Activated T-helper 17 cell treated with anti-CD3 and anti-CD28 coated beads, Interleukin-2, amount 50 U/mL, for 72 hours (primary cell): ENCODE data around the gene GAR1. TPM values are rescaled to one million over a fixed set of nuclear protein-coding genes. Genes with fewer than 3 reads are reported as not detected.
"Not testable (repeated sequence)": the region's sequence is repeated elsewhere in the genome, so short reads cannot be mapped to it uniquely, and the experiment has no call there.

Source experiments
- ATAC-seq: fragments of 150-1000 bp; cut with Tn5 transposase; replicated peaks from 2 replicates; pipeline ENCODE4 v1.10.0; 2021; ENCODE audit warnings: mild to moderate bottlenecking, moderate library complexity
- H3K27ac Mint-ChIP-seq: one replicate; pipeline ENCODE4 v1.8.0; 2022; ENCODE audit warnings: mixed read lengths
- H3K27me3 Mint-ChIP-seq: one replicate; pipeline ENCODE4 v1.8.0; 2022; ENCODE audit warnings: mixed read lengths
- H3K36me3 Mint-ChIP-seq: one replicate; pipeline ENCODE4 v1.8.0; 2022; ENCODE audit warnings: low read depth, mild to moderate bottlenecking, mixed read lengths
- H3K4me1 Mint-ChIP-seq: one replicate; pipeline ENCODE4 v1.8.0; 2022; ENCODE audit warnings: mixed read lengths
- H3K4me3 Mint-ChIP-seq: one replicate; pipeline ENCODE4 v1.8.0; 2022; ENCODE audit warnings: mild to moderate bottlenecking, mixed read lengths
- H3K9me3 Mint-ChIP-seq: one replicate; pipeline ENCODE4 v1.8.0; 2022; ENCODE audit warnings: mixed read lengths
- total RNA-seq, 2 donors: library from RNA; stranded (reverse); gene quantifications; one replicate each; pipeline ENCODE4 v1.2.3, GENCODE V29; 2022

The GAR1 gene
- total RNA-seq = 10 to 100 TPM; 18.3 to 38.2 TPM

GRCh38 chr4:109815151-109816081 lies at the start of gene GAR1:
GAR1 (plus strand) TSS chr4:109815762; CDS start chr4:109816165, 403 bp downstream.
- H3K27me3 Mint-ChIP-seq = no peaks in the 10 kb centered on the region

GRCh38 chr4:109782092-109782491 lies 33.5 kb upstream of the GAR1 start:
- not testable (repeated sequence) for ATAC-seq, H3K27me3 Mint-ChIP-seq, H3K4me3 Mint-ChIP-seq, H3K4me1 Mint-ChIP-seq, H3K9me3 Mint-ChIP-seq, H3K36me3 Mint-ChIP-seq, H3K27ac Mint-ChIP-seq

More at GRCh38 chr4:109815151-109816081, at the start of gene GAR1:
- H3K36me3 Mint-ChIP-seq = peaks cover 52% of the 10 kb centered on the region
- peak within 1 kb of the TSS; percentile 98 for H3K4me3 Mint-ChIP-seq
- H3K27ac Mint-ChIP-seq = peak within 1 kb of the TSS; percentile 98
- H3K9me3 Mint-ChIP-seq = no peaks in the 10 kb centered on the region
- H3K4me1 Mint-ChIP-seq = peaks cover 28% of the 10 kb centered on the region
- peak; percentile 96 for ATAC-seq

GRCh38 chr4:109786846-109787245 lies 28.7 kb upstream of the GAR1 start:
- no peak for ATAC-seq
- Mint-ChIP-seq H3K36me3 (no peaks in the 10 kb centered on the region), H3K27me3 (no peaks in the 10 kb centered on the region), H3K4me1 (no peaks in the 10 kb centered on the region), H3K27ac (no peak overlapping the region), H3K4me3 (no peak overlapping the region), H3K9me3 (no peaks in the 10 kb centered on the region)

DNA sequence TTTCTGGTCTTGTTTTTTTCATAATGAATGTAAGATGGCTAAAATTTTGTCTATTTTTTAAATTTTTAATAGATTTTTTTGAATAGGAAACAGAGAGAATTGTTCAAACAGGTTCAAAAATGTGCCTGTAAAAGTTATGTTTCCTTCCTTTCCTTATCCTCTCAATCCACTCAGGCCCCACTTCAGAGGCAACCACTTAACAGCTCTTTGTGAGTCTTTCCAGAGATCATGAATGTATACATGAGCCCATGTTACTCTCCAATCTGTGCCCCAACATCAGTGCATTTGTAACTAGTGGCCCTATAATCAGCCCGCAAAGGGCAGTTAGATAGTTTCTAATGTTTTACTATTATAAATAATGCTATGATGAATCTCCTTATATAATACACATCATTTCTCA lies 27.8 kb upstream of the GAR1 start:
- no peak overlapping the region for H3K4me3 Mint-ChIP-seq
- H3K9me3 Mint-ChIP-seq = no peaks in the 10 kb centered on the region
- no peaks in the 10 kb centered on the region for H3K4me1 Mint-ChIP-seq
- H3K36me3 Mint-ChIP-seq = no peaks in the 10 kb centered on the region
- no peak overlapping the region for H3K27ac Mint-ChIP-seq
- H3K27me3 Mint-ChIP-seq = peaks cover 2% of the 10 kb centered on the region
- no peak for ATAC-seq

DNA sequence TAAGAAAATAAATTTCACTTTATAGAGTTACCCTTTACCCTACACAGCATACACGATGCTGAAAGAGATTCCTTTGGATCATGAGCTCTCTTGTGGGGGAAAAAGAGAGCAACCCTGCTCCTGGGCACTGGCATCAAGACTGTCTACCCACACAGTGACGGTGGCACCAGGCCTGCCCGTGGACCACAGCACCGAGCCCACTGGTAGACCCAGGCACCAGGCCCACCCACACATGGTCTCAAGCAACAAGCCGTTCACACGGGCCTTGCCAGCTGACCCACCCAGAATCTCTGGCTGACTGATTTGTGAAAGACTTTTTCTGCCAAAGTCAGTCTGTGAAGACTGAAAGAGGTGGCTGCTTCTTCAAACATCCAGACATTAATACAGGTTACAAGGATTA lies 20.5 kb upstream of the GAR1 start:
- peaks cover 12% of the 10 kb centered on the region for H3K9me3 Mint-ChIP-seq
- H3K27ac Mint-ChIP-seq = no peak overlapping the region
- H3K36me3 Mint-ChIP-seq = no peaks in the 10 kb centered on the region
- no peak for ATAC-seq
- H3K4me3 Mint-ChIP-seq = no peak overlapping the region
- H3K27me3 Mint-ChIP-seq = peaks cover 14% of the 10 kb centered on the region
- H3K4me1 Mint-ChIP-seq = no peaks in the 10 kb centered on the region

- no peaks in the 10 kb centered on the region for H3K4me1 Mint-ChIP-seq
- H3K36me3 Mint-ChIP-seq = no peaks in the 10 kb centered on the region
- H3K9me3 Mint-ChIP-seq = peaks cover 12% of the 10 kb centered on the region
- H3K27me3 Mint-ChIP-seq = peaks cover 7% of the 10 kb centered on the region
- no peak for ATAC-seq
- H3K4me3 Mint-ChIP-seq = no peak overlapping the region
- H3K27ac Mint-ChIP-seq = no peak overlapping the region
Measured at GRCh38 chr4:109798866-109799265, 16.7 kb upstream of the GAR1 start.

DNA sequence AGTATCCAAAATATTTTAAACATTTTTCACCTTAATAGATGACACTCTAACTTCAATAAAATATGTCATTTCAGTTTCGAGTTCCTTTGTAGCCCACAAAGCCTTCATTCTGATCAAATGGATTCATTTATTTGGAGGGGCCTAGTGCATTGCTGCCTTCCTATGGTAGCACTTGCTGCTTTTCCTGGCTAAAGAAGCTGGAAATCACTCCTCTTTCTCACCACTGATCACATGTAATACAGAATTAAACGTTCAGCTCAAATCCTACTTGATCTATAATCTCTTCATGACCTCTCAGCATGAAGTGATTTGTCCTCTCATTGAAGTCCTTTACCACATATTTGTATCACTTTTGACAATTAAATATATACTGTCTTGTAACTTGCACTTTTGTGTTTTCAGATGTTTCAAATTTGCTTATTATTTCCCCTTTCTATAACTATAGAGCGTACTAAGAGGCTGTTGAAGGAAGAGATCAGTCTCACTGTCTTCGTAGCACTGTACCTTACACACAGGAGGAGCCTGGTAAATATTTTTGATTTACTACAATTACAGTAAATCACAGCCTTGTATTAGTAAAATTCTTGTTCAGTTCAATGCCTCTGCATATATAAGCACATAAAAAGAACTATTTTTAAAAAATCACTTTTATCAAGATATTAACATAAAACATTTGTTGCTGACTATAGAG lies 14.3 kb upstream of the GAR1 start:
- no peak for ATAC-seq
- H3K9me3 Mint-ChIP-seq = no peaks in the 10 kb centered on the region
- no peaks in the 10 kb centered on the region for H3K36me3 Mint-ChIP-seq
- H3K4me3 Mint-ChIP-seq = no peak overlapping the region
- peaks cover 3% of the 10 kb centered on the region for H3K27me3 Mint-ChIP-seq
- no peak overlapping the region for H3K27ac Mint-ChIP-seq
- no peaks in the 10 kb centered on the region for H3K4me1 Mint-ChIP-seq

GRCh38 chr4:109801895-109802319 lies 13.7 kb upstream of the GAR1 start, which contains the start of gene CFI:
CFI (minus strand) TSS chr4:109801999; CDS start chr4:109801971, 28 bp downstream.
- no peaks in the 10 kb centered on the region for H3K9me3 Mint-ChIP-seq
- H3K27me3 Mint-ChIP-seq = peaks cover 3% of the 10 kb centered on the region

GRCh38 chr4:109803924-109804571 lies 11.5 kb upstream of the GAR1 start:
- Mint-ChIP-seq H3K9me3 (no peaks in the 10 kb centered on the region), H3K36me3 (no peaks in the 10 kb centered on the region), H3K4me1 (no peaks in the 10 kb centered on the region), H3K27ac (no peak overlapping the region), H3K27me3 (peaks cover 4% of the 10 kb centered on the region), H3K4me3 (no peak overlapping the region)
- peak; percentile 31 for ATAC-seq

More at GRCh38 chr4:109801895-109802319, 13.7 kb upstream of the GAR1 start, which contains the start of gene CFI:
- Mint-ChIP-seq H3K4me3 (no peak within 1 kb of the TSS), H3K27ac (no peak within 1 kb of the TSS), H3K4me1 (no peaks in the 10 kb centered on the region), H3K36me3 (no peaks in the 10 kb centered on the region)
- no peak for ATAC-seq

DNA sequence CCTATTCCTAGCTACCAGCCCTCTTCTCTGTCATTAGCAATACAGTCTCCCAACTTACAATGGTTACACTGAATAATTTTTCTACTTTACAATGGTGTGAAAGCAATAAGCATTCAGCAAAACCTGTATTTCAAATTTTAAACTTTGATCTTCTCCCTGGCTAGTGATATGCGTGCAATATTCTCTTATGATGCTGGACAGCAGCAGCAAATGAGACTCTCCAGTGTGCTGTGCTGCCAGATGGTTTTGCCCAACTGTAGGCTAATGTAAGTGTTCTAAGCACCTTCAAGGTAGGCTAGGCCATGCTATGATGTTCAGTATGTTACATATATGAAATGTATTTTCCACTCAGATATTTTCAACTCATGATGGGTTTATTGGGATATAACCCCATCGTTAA lies 5.9 kb upstream of the GAR1 start:
- Mint-ChIP-seq H3K36me3 (no peaks in the 10 kb centered on the region), H3K4me1 (no peaks in the 10 kb centered on the region), H3K27me3 (peaks cover 4% of the 10 kb centered on the region), H3K4me3 (no peak overlapping the region), H3K9me3 (no peaks in the 10 kb centered on the region), H3K27ac (no peak overlapping the region)
- no peak for ATAC-seq

- Mint-ChIP-seq H3K36me3 (peaks cover 6% of the 10 kb centered on the region), H3K4me1 (peaks cover 1% of the 10 kb centered on the region), H3K27me3 (peaks cover 4% of the 10 kb centered on the region), H3K27ac (no peak overlapping the region), H3K4me3 (no peak overlapping the region), H3K9me3 (no peaks in the 10 kb centered on the region)
- no peak for ATAC-seq
Measured at GRCh38 chr4:109810552-109811387, 4.8 kb upstream of the GAR1 start.

DNA sequence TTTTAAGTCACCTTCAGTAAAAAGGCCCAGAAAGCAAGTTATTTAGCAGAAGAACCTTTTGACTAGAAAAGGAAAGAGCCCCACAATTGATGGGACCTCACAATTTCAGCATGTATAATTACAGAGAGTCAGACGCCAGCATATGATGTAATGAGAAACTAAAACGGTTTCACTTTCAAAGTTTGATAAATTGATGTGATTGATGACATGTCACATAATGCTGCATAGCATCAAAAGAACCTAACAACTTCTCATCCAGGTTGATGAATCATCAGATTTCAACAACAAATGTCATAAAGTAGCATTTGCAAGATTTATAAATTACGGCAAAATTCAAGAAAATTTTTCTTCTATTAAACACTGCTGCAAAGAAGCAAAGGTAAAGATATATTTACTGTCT lies 3.9 kb upstream of the GAR1 start:
- H3K9me3 Mint-ChIP-seq = no peaks in the 10 kb centered on the region
- no peak overlapping the region for H3K27ac Mint-ChIP-seq
- ATAC-seq = no peak
- H3K4me1 Mint-ChIP-seq = peaks cover 10% of the 10 kb centered on the region
- H3K36me3 Mint-ChIP-seq = peaks cover 15% of the 10 kb centered on the region
- peaks cover 4% of the 10 kb centered on the region for H3K27me3 Mint-ChIP-seq
- no peak overlapping the region for H3K4me3 Mint-ChIP-seq

DNA sequence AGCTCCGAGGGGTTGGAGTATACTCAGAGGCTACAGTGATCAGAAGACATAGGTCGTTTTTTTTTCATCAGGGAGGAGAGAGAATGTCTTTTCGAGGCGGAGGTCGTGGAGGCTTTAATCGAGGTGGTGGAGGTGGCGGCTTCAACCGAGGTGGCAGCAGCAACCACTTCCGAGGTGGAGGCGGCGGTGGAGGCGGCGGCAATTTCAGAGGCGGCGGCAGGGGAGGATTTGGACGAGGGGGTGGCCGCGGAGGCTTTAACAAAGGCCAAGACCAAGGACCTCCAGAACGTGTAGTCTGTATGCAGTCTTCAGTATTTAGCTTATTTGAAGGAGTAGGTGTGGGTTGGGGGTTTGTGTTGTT lies 500 bp downstream of the GAR1 start:
- H3K36me3 Mint-ChIP-seq = peaks cover 59% of the 10 kb centered on the region

GRCh38 chr4:109816894-109817293 lies 1.3 kb downstream of the GAR1 start:
- peak overlapping the region; percentile 98 for H3K27ac Mint-ChIP-seq
- H3K4me3 Mint-ChIP-seq = peak overlapping the region; percentile 98
- no peaks in the 10 kb centered on the region for H3K27me3 Mint-ChIP-seq
- peak; percentile 55 for ATAC-seq
- H3K36me3 Mint-ChIP-seq = peaks cover 67% of the 10 kb centered on the region
- peaks cover 40% of the 10 kb centered on the region for H3K4me1 Mint-ChIP-seq
- H3K9me3 Mint-ChIP-seq = no peaks in the 10 kb centered on the region

More for the DNA sequence above, 500 bp downstream of the GAR1 start:
- peaks cover 33% of the 10 kb centered on the region for H3K4me1 Mint-ChIP-seq
- no peaks in the 10 kb centered on the region for H3K27me3 Mint-ChIP-seq
- peak overlapping the region; percentile 98 for H3K27ac Mint-ChIP-seq
- H3K9me3 Mint-ChIP-seq = no peaks in the 10 kb centered on the region
- no peak for ATAC-seq
- peak overlapping the region; percentile 98 for H3K4me3 Mint-ChIP-seq
